GM21825 (cell line): ENCODE data around the gene DDX24.

ENCODE experiments used
- ATAC-seq: cut with Tn5 transposase; IDR thresholded peaks from one replicate; pipeline ENCODE4 v1.9.1; 2021; ENCODE audit warnings: mild to moderate bottlenecking, moderate library complexity; ENCODE audit not compliant: unreplicated experiment

DDX24 gene, protein sequence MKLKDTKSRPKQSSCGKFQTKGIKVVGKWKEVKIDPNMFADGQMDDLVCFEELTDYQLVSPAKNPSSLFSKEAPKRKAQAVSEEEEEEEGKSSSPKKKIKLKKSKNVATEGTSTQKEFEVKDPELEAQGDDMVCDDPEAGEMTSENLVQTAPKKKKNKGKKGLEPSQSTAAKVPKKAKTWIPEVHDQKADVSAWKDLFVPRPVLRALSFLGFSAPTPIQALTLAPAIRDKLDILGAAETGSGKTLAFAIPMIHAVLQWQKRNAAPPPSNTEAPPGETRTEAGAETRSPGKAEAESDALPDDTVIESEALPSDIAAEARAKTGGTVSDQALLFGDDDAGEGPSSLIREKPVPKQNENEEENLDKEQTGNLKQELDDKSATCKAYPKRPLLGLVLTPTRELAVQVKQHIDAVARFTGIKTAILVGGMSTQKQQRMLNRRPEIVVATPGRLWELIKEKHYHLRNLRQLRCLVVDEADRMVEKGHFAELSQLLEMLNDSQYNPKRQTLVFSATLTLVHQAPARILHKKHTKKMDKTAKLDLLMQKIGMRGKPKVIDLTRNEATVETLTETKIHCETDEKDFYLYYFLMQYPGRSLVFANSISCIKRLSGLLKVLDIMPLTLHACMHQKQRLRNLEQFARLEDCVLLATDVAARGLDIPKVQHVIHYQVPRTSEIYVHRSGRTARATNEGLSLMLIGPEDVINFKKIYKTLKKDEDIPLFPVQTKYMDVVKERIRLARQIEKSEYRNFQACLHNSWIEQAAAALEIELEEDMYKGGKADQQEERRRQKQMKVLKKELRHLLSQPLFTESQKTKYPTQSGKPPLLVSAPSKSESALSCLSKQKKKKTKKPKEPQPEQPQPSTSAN

DNA sequence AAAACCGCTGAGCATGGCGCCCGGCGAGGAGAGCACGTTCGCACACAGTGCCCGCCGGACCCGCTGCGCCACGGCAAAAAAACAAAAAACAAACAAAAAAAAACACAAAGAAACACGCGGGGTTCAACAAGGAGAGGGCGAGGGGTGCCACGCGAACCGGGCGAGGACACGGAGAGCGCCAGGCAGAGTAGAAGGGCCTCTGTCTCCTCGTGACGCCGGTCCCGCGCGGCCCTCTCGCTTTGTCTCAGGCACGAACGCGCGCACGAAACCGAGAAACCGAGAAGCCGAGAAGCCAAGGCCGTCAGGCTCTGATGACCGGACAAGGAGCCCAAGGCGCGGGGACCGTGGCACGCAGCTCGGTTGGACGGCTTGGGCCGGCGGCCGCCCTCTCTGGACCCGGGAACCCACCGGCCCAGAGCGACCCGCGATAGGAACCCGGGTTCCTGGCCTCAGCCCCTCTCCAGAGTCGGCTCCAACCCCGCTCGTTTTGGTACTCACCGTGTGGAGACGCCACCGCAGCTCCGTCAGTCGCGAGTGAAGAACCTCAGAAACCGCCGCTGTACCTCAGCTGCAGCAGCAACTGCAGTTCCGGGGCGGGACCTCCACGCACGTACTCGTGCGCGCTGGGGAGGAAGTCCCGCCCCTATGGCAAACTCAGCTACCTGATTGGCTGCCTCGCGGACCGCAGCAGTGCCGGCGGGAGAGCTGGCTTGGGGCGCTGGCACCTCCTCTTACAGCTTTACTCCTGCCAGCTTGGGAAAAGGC lies at the start of gene DDX24, which contains the start of gene IFI27L1:
Gene DDX24 (minus strand): TSS at position 582 of the 765 bp plus-strand sequence. CDS start 1,460 bp downstream, outside the sequence.
Gene IFI27L1 (plus strand): TSS at position 690 of the 765 bp plus-strand sequence. CDS start 15,628 bp downstream, outside the sequence.
- ATAC-seq, result peak; percentile 97

DNA sequence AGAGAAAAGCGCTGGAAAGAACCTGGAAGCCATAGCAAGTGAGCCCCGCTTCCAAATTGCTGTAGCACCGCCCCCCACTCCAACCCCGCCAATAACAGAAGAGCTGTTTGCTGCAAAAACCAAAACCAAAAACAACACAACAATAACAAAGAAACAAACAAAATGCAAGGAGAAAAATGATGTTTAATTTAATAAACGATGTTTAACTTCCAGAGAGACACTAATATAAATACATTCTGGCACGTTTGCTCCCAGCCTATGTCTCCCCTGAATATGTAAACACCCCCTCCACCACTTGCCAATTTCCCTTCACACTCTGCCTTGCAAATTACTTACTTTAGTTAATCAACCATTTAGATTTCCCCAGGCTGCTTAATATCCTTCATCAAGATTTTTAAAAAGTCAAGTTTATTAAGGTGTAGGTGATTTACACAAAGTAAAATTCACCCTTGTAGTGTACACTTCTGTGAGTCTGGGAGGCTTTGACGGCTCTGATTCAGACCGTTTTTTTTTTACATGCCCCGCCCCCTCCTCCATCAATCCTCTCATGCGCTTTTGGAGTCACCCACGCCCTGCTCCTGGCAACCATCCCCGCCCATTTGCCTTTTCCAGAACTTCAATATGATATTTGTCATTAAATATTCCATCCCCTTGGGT lies 48.9 kb upstream of the DDX24 start:
- no peak for ATAC-seq

DNA sequence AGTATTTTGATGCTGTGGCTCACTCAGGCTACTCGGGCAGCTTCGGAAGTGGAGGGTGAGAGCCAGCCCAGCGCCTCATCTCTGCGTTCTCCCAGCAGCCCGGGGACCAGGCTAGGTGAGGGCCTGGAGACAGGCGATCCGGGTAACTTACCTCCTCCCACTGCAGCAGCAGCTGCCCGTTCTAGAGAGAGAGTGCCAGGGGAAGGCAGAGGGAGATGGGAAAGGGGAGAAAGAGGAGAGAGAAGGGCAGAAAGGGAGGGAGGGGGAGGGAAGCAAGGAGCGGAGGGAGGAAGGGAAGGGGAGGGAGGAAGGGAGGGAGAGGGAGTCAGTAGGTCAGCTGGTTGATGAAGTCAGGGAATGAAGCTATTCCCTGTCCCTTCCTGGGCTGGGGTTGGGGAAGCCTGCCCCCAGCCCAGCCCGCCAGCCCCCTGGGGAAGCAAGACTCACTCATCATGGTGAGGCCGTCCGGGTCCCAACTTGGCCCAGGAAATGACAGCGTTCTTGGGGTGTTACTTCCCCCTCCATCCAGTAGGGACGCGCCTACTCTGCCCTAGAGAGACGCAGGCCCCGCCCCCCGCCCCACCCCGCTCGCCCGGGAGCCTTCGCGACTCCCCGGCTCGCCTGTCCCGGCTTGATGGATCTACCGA lies 48.2 kb upstream of the DDX24 start, which contains the start of gene IFI27L2:
Gene IFI27L2 (minus strand): TSS at position 494 of the 647 bp plus-strand sequence. CDS start 40 bp downstream, at position 454.
- ATAC-seq, result peak; percentile 94

DNA sequence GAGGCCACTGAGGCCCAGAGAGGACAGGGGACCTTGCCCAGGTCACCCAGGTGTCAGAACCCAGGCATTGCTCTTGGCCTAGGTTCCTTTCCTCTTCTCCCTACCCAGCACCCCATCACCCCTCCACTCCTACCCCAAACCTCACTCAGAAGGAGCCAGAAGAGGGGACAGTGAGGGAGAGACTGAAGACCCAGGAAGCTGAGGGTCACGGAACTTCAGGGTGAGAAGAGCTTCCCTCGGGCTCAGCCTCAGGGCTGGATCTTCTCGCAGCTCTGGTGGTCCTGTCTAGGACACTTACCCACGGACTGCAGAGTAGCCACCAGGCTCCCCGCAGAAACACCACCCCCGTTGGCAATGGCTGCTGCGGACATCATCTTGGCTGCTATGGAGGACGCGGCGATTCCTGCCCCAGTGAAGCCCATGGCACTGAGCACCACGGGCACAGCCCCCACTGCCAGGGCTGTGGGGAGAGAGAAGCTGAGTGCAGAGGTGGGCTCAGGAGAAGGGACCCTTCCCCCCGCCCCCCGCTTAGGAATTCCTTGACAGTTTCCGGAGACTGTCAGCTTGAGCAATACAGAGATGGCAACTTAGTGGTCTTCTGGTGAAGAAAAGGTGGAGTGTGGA lies 47.3 kb upstream of the DDX24 start:
- ATAC-seq, result no peak

DNA sequence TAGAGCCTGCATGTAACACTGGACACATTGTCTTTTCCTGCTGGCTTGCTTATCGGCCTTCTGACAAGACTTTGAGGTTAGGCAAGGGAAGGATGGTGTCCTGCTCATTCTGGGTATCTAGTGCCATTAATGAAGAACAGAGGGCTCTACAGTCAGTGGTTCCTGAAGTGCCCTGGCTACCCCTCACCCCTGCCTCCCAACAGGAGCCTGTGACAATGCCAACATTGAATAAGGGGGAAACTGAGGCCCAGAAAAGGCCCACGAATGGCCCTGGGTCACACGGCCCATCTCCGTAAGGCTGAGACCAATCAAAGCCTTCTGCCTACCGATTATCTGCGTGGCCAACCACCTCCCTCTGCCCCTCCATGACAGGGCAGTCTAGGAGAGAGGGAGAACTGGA lies 46.3 kb upstream of the DDX24 start:
- no peak for ATAC-seq

DNA sequence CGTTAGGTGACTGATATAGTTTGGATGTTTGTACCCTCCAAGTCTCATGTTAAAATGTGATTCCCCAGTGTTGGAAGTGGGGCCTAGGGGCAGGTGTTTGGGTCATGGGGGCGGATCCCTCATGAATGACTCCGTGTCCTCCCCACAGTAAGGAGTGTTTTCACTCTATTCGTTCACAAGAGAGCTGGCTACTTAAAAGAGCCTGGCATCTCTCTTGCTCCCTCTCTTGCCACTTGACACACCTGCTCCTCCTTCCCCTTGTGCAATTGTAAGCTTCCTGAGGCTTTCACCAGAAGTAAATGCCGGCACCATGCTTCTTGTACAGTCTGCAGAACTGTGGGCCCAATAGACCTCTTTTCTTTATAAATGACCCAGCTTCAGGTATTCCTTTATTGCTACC lies 45.8 kb upstream of the DDX24 start:
- ATAC-seq, result no peak

DNA sequence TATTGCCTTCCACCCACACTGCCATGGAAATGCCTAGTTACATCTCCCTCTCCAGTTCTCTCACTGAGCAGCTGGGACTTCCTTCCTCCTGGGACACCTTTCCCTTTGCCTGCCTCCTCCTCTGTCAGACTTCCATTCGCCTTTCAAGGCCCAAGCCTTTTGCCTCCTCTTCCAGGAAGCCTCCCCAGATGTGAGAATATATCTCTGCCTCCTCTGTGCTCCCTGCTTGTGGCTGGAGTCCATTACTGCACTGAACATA lies 45.3 kb upstream of the DDX24 start:
- no peak for ATAC-seq

DNA sequence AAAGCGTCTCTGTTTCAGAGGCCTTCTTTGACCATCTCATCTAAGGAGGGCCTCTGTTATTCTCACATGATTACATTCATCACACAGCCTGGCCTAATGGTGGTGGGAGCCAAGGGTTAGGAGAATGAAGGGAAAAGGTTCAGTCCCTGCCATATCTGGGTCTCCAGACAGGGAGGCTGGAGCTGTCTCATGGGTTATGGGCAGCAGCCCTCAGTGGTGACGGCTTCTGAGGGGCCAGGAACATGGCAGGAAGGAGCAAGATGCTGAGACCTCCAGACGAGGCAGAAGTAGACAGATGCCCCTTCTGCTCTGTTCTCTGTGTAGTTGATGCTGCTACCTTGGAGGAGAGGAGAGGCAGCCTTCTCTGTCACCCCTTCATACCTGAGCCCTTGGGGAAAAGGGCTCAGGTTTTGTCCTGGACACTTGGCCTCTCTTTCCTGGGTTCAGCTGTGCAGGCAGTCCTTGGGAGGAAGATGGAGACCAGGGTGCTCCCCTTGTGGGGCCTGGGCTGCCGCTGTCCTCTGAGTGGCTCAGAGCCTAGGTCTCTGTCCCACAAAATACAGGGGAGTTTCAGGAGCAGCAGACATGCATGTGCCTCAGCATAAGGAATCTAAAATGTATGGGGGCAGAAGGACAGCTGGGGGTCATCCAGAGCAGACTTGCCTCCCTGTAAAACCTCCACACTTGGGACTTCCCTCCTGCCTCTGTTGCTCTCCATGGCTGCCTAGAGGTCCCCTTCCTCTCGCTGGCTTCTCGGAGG lies 44.8 kb upstream of the DDX24 start:
- ATAC-seq, result no peak

DNA sequence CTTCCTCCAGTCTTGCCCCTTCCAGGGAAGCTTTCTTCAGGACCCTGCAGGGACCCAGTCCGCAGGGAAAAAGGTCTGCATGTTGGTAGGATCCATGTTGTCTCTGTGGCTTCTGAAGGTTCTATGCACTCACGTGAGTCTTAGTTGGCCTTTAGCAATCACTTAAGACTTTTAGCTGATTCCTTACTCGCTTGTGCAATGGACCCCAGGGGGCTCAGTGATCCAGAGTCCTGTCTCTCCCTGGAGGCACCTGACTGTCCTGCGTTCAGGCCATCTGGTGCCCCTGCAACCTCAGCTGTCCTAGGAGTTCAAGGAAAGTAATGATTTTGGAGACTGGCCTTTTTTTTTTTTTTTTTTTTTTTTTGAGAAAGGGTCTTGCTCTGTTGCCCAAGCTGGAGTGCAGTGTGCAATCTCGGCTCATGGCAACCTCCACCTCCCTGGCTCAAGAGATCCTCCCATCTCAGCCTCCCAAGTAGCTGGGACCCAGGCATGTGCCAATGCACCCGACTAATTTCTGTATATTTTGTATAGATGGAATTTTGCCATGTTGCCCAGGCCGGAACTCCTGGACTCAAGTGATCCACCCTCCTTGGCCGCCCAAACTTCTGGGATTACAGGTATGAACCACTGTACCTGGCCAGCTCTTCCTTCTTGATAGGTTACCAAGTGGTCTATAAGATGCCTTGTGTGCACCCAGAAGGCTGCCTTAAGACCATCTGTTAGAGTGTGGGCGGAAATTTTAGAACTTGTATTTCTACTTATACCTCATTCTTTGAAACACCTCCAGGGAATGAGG lies 43.8 kb upstream of the DDX24 start:
- no peak for ATAC-seq

DNA sequence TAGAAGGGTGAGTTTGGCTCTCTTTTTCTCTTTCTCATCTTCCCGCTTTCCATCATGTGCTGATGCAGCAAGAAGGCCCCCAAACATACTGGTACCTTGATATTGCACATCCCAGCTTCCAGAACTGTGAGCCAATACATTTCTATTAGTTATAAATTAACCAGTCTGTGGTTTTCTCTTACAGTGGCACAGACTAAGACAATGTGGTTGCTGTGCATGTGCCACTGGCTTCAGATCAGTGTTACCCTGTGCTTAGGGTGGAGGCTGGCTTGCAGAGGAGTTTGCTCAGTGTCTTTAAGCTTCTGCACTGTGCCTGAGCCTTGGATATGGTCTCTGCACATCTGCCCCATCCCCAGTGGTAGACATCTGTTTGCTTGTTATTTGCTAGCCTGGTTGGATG lies 42.9 kb upstream of the DDX24 start:
- ATAC-seq, result no peak

DNA sequence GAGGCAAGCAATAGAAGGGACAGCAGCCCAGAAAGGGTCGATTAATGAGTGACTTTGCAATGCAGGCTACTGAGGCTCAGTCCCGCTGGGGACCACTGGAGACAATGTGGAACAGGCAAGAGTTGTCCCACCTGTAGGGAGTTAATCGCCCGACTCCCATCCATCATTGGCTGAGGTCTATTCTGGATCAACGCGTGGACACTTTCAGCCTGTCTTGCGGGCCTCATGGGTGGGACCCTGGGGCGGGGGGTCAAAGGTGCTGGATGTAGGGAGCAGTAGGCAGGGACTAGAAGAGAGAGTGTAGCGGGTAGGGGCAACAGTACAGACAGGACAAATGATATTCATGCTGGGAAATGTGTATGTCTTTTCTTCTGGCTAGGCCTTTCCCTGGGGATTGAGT lies 42.3 kb upstream of the DDX24 start:
- no peak for ATAC-seq

DNA sequence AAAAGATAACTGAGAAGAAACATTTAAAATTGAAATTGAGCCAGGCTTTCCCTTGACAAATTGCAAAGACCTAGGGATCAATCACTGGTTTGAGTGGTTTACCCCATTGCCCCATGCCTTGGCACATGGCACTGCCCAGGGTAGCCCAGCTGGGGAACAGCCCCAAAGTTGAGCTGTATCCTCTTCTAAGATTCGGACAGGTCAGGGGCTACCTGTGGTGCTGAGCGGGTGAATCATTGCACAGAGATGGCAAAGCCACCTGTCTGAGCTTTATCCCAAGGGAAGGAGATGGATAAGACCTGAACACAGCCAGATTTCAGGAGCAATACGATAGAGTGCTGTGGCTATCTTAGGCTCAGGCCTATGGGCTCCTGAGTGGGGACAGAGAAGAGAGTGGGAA lies 41.4 kb upstream of the DDX24 start:
- ATAC-seq, result no peak

DNA sequence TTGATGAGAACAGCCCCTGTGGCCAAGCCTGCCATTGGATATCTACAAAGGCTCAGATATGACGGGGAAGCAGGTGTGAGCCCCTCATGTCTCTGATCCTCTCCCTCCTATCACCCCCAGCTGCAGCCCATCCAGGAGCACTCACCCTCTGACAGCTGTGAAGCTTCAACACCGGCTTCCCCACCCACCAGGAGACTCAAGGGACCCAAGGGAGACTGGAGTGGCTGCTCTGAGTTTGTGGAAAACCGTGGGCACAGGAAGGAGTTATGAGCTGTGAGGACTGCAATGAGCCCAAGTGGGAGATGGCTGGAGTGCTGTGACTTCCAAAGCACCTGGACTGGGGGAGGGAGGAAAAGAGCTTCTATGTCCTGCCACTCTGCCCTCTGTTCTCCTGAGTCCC lies 40.5 kb upstream of the DDX24 start:
- ATAC-seq, result no peak

DNA sequence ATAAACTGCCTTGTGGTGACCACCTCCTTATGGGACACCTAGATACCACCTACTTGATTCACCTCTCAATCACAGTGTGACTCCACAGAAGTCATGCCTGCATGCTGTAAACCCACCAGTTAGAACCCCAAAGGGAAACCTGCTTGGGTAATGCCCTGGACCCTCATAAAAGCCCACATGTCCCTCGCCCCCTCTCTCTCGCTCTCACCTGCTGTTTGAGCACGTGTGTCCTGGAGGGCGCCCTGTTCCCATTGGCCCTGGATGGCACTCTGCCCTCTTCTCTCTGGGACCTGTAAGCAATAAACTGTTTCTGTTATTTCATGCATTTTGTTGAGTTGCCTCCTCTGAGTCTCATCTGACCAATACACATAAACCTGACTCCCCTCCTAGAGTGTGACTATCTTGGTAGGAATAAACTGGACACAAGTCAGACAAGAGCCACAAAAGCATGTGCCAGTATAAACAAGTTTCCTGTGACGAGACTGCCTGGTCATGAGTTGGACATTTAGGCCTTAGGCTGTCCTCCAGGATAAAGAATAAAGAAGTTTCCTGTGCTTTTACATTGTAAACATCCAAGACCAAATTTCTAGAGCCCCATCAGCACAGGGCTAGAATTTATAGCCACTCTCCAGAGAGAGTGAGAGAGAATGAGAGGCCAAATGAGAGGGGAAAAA lies 39.8 kb upstream of the DDX24 start:
- ATAC-seq, result no peak

DNA sequence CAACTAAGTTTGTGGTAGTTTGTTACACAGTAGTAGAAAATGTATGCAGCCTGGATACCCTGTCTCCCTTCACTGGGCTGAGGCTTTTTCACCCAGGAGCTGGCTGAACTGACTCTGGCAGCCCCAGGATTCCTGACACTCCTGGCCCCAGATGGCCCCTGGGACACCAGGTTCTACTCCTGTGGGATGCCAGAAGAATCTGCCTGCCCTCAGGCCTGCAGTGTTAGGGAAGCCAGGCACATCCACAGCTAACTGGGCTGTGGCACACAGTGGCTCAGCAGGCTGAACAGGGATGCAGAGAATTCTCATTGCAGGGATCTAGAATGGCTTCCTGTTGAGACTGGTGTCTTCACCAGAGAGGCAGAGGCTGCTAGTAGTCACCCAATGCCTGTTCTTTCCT lies 38.1 kb upstream of the DDX24 start:
- no peak for ATAC-seq

DNA sequence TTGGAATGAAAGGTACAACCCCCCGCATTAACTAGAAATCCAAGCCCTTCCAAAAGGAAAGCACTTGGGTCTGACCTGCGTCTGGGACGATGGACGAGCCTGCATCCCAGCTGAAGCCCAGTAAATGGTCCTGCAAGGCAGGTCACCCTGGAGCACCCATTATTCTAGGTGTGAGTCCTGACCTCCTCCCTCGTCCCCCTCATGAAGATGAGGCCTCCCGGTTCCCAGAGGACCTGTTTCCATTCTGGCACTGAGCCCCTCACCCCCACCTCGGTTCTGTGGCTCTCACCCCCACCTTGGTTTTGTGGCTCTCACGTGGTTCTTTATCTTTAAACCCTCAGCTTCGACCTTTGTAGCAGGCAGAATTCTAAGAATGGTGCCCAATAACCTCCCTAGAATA lies 36.9 kb upstream of the DDX24 start:
- ATAC-seq, result no peak

DNA sequence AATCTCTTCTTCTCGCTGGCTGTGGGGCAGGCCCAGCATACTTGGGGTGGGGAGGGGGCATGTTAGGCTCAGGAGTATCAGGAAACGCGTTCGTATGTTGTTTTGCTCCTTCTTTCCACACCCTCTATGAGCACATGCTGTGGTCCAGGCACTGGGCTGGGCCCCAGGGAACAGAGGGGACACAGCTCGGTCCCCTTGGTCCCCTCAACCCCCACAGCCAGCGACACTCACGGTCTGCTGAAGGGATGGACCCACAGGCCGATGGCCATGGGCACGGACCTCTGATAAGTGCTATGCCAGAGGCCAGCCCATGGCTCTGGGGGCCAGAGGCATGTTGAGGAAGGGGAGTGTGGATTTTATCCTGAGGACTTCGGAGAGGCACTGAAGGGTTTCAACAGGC lies 35.7 kb upstream of the DDX24 start:
- no peak for ATAC-seq

DNA sequence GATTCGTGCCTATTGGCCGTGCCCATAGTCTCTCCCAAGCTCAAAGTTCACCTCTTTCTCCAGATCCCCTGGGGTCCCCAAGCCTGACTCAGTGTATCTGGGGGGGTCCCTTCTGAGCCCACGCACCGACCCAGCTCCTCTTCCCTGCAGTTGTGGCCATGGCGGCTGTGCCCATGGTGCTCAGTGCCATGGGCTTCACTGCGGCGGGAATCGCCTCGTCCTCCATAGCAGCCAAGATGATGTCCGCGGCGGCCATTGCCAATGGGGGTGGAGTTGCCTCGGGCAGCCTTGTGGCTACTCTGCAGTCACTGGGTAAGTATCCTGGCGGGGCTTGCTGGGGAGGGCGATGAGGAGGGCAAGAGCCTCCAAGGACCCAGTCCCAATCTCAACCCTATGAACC lies 34.6 kb upstream of the DDX24 start:
- ATAC-seq, result no peak
